ENCODE data around the gene CPEB4.

The CPEB4 gene

DNA sequence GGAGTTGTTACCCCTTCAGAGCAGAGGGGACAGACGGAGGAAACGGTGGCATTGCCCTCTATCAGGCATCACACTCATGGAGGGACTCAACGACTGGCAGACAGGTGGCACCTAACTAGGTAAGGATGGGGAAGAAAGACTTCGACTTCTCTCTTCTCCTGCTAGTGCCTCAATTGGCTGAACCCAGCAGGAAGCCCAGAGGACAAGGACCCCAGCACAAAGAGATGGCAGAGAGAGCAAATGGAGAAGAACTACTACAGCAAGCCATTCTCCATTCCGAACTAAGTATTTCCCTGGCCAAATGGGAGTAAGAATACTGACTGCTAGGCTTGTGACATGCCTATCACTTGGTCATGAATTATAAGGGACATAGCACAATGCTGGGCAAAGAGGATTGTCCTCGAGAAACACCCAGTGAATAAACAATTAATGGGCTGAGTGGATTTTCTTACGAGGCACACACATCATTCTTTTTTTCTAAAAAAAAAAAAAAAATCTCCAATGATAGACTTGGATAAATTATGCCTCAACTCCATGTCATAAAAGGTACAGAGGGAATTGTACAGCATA, 35.3 kb upstream of the CPEB4 start:
- no peak for DNase-seq (ENCODE audit: extremely low spot score)
- ChIA-PET POLR2A (no interaction called here), CTCF (interaction anchor here (2.1 kb wide), 1 partner anchor 11 kb away, joined by 7 read pairs; no protein-coding TSS in a partner anchor)
- TF ChIP-seq, protein P1, sequence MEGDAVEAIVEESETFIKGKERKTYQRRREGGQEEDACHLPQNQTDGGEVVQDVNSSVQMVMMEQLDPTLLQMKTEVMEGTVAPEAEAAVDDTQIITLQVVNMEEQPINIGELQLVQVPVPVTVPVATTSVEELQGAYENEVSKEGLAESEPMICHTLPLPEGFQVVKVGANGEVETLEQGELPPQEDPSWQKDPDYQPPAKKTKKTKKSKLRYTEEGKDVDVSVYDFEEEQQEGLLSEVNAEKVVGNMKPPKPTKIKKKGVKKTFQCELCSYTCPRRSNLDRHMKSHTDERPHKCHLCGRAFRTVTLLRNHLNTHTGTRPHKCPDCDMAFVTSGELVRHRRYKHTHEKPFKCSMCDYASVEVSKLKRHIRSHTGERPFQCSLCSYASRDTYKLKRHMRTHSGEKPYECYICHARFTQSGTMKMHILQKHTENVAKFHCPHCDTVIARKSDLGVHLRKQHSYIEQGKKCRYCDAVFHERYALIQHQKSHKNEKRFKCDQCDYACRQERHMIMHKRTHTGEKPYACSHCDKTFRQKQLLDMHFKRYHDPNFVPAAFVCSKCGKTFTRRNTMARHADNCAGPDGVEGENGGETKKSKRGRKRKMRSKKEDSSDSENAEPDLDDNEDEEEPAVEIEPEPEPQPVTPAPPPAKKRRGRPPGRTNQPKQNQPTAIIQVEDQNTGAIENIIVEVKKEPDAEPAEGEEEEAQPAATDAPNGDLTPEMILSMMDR (IDR thresholded peaks at IDR 0.05; ENCODE audit: control extremely low read depth, extremely low read depth, low read depth, missing control alignments): no peak

DNA sequence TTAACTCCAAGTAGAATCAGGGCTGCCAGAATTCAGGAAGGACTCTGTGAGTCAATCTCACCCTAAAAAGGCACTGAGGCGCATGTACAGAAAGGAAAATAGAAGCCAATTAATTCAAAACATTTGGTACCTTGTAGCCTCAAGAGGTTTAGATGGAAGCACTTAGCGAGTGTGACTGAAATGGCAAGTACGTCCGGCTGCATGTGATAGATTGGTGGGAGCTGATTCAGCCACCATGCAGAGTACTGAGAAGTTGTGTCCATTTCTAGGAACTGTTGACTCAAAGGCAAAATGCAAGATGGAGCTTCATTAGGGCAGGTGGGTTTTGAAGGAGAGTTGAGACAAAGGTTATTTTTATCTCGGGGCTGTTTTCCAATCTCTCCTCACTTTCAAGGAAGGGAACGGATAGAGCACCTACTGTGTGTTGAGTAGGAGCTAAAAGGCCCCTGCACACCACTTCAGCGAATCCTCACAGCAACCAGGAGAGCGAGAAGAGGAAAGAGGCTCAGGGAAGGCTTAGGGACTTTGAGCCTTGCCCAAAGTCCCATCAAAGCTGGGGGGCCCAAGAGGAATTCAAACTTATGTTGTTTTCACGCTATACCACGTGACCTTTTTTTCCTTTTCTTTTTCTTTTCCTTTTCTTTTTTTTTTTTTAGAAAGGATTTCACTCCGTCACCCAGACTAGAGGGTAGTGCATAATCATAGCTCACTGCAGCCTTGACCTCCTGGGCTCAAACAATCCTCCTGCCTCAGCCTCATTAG, 34.6 kb upstream of the CPEB4 start:
- ChIA-PET CTCF (no interaction called here), POLR2A (interaction anchor here (0.6 kb wide), 1 partner anchor 749 kb away, joined by 3 read pairs; no protein-coding TSS in a partner anchor)
- TF ChIP-seq, protein P1 (IDR thresholded peaks at IDR 0.05; ENCODE audit: control extremely low read depth, extremely low read depth, low read depth, missing control alignments): no peak
- no peak for DNase-seq (ENCODE audit: extremely low spot score)

DNA sequence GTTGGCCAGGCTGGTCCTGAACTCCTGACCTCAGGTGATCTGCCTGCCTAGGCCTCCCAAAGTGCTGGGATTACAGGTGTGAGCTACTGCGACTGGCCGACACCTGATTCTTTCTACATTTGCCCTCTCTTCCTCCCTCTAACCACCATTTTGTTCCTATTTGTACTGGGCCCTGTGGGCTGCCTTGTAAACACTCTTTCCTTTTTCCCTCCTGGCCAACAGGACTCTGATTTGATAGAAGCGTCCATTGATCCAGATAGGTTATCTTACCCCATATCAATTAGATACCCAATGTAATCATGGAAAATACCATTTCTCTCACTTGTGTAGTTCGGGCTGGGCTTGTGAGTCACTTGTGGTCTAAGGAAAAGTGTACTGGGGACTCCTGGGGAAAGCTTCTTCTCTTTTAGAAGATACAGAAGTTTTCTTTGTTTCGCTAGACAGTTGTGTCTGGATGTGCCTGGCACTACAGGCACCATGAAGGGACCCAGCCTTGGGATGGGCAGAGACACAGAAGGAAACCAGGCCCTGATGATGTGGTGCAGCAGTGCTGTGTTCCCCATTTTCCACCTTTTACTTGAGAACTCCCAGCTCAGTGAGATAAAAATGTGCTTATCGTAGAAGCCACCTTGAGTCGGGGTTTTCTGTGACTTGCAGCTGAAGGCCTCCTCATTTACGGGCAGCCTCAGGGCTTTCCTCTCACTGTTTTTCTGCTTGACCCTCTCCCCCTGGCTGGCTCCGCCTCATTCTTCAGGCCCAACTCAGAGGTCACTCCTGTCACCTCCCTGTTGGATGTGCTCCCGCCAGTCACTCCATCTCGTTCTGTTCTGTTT, 32.8 kb upstream of the CPEB4 start:
- TF ChIP-seq, protein P1 (IDR thresholded peaks at IDR 0.05; ENCODE audit: control extremely low read depth, extremely low read depth, low read depth, missing control alignments): no peak
- ChIA-PET POLR2A (no interaction called here), CTCF (interaction anchor here (1.4 to 6.4 kb wide), 3 partner anchors 10 to 69 kb away, joined by 3 to 45 read pairs (median 4); no protein-coding TSS in a partner anchor)

DNA sequence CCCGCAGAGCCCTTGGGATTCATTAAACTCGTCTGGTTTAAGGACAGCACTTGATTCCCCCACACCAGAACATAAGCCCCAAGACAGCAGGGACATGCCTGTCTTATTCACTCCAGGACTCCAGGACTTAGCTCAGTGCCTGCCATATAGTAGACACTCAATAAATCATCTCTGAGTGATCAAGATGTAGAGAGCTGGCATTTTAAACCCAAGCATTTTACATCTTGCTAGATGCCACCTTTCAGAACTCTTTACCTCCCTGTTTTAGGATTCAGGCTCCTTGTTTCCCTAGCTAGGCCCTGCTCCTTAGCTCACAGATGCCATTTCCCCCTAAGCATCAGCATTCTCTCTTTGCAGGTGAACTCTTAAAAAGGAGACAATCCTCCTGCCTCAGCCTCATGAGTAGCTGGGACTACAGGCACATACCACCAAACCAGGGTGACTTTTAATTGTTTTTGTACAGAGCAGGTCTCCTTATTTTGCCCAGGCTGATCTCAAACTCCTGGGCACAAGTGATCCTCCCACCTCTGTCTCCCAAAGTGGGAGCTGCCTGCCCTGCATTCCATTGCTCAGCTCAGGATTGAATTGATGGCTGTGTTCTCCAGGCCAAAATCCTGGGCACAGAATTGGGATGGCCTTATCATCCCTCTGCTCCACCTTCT, 32.0 kb upstream of the CPEB4 start:
- CTCF ChIA-PET: interaction anchor here (1.4 to 6.4 kb wide), 3 partner anchors 11 to 69 kb away, joined by 3 to 45 read pairs (median 4); no protein-coding TSS in a partner anchor
- DNase-seq (ENCODE audit: extremely low spot score): no peak
- POLR2A ChIA-PET: no interaction called here
- TF ChIP-seq, protein P1 (IDR thresholded peaks at IDR 0.05; ENCODE audit: control extremely low read depth, extremely low read depth, low read depth, missing control alignments): no peak

More for the DNA sequence above, 32.8 kb upstream of the CPEB4 start:
- DNase-seq (ENCODE audit: extremely low spot score): no peak

DNA sequence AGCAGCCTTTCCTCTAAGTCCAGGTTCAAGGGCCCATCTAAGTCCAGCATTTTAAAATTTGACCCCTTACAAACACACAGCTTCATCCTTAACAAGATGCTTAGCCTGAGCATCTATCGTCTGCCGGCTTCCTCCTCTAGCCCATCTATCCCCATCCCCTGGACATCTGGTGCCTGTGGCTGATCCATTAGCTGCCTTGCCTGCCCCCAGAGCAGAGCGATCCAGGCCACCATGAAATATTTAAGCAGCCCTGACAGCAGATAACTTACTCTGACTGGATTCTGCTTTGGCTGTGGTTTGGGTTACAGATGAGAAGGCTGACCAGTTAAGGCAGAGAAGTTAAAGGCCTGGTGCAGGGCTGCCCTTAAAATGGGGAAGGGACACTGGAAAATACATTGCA, 30.9 kb upstream of the CPEB4 start:
- ChIA-PET POLR2A (no interaction called here), CTCF (interaction anchor here (1.0 to 6.4 kb wide), 4 partner anchors 12 to 71 kb away, joined by 3 to 45 read pairs (median 6); no protein-coding TSS in a partner anchor)
- TF ChIP-seq, protein P1 (IDR thresholded peaks at IDR 0.05; ENCODE audit: control extremely low read depth, extremely low read depth, low read depth, missing control alignments): no peak
- no peak for DNase-seq (ENCODE audit: extremely low spot score)
